ENCODE measurements around the gene IFFO2. TPM values are rescaled to one million over a fixed set of nuclear protein-coding genes. Genes with fewer than 3 reads are reported as not detected.
A peak's percentile ranks its signal among the peaks of the same experiment; 100 is the strongest.

IFFO2 gene
- total and polyA plus RNA-seq, 10 of the 15 experiments (the other 5 are each of a cell fraction or from before 2014, with no cell fraction given), result 1.2 to 18.4 (median 6.7) TPM

DNA sequence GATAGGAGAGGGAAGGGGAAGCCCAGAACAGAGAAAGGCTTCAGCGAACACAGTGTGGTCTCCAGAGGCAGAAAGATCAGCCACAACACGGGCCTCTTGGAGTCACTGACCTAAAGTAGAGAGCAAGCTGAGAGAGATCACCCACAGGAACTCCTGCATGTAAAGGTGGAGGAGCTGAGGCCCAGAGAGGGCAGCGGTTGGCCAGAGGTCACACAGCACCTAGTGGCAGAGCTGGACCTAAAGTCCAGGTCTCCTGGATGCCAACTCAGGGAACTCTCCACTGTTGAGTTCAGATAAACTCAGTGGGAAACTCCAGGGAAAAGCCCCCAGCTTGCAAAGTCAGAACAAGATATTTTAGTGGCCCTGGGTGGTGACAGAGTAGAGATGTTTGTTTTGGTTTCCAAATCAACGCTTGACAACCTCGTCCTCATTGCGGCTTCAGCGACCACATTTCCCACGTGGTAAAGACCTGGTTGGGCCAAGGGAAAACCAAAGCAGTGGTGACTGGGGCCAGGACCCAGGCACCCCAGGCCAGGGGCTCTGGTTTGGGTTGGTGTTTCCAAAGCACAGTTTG is 4.6 kb downstream of the IFFO2 start (continued):
- TF ChIP-seq TARDBP (IDR thresholded peaks at IDR 0.05; ENCODE audit: borderline replicate concordance) (no peak), EGR1 (IDR thresholded peaks at IDR 0.05; ENCODE audit: borderline replicate concordance in 1 of 2, low read depth in 2 of 2, low read length in 2 of 2) (0 out of 3 replicates have a peak, but pooled peaks of 1 of the 2 experiments have one; percentile 7), SMAD5 (IDR thresholded peaks at IDR 0.05; ENCODE audit: low read depth) (no peak), RAD21 (IDR thresholded peaks at IDR 0.05; ENCODE audit: insufficient read depth, low read depth, low read length) (no peak), USF1 (IDR thresholded peaks at IDR 0.05; ENCODE audit: borderline replicate concordance, extremely low read length, insufficient read depth, low read depth, low read length) (peak; percentile 72)
- TF ChIP-seq, protein P1, sequence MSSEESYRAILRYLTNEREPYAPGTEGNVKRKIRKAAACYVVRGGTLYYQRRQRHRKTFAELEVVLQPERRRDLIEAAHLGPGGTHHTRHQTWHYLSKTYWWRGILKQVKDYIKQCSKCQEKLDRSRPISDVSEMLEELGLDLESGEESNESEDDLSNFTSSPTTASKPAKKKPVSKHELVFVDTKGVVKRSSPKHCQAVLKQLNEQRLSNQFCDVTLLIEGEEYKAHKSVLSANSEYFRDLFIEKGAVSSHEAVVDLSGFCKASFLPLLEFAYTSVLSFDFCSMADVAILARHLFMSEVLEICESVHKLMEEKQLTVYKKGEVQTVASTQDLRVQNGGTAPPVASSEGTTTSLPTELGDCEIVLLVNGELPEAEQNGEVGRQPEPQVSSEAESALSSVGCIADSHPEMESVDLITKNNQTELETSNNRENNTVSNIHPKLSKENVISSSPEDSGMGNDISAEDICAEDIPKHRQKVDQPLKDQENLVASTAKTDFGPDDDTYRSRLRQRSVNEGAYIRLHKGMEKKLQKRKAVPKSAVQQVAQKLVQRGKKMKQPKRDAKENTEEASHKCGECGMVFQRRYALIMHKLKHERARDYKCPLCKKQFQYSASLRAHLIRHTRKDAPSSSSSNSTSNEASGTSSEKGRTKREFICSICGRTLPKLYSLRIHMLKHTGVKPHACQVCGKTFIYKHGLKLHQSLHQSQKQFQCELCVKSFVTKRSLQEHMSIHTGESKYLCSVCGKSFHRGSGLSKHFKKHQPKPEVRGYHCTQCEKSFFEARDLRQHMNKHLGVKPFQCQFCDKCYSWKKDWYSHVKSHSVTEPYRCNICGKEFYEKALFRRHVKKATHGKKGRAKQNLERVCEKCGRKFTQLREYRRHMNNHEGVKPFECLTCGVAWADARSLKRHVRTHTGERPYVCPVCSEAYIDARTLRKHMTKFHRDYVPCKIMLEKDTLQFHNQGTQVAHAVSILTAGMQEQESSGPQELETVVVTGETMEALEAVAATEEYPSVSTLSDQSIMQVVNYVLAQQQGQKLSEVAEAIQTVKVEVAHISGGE (CRISPR knock-in tag; IDR thresholded peaks at IDR 0.05), result no peak

All from GM12878 (cell line).